CD14-positive monocyte (primary cell): ENCODE measurements around the gene SHB. TPM values are rescaled to one million over a fixed set of nuclear protein-coding genes. Genes with fewer than 3 reads are reported as not detected.

ENCODE experiments used
- DNase-seq, 3 donors: peaks; one replicate each; pipeline ENCODE4 v3.0.0-alpha.2; 2011 to 2022
- H2AFZ ChIP-seq: 2 replicates; pipeline ENCODE4 v1.6.0; 2012; ENCODE audit warnings: mild to moderate bottlenecking, low read depth, low read length, inconsistent platforms; ENCODE audit not compliant: insufficient read depth, poor library complexity, severe bottlenecking
- H3K27ac ChIP-seq, 2 donors: 1 replicate in 1 of 2; 2 replicates in 1 of 2; pipeline ENCODE4 v1.5.1; 2012 to 2013; ENCODE audit warnings: low read length in 2 of 2, control low read depth in 1 of 2, inconsistent platforms in 1 of 2, low read depth in 1 of 2, mild to moderate bottlenecking in 1 of 2
- H3K27me3 ChIP-seq, 2 donors: one replicate each; pipeline versions ENCODE4 v1.6.0 to v1.6.1; 2011 to 2013; ENCODE audit warnings: low read length in 2 of 2; ENCODE audit not compliant: control insufficient read depth in 2 of 2, insufficient read depth in 2 of 2
- H3K36me3 ChIP-seq, 2 donors: replicated peaks in 1 of 2; 1 replicate in 1 of 2; 2 replicates in 1 of 2; pipeline versions ENCODE4 v1.5.1 to v1.6.1; 2012 to 2013; ENCODE audit warnings: low read length in 2 of 2, control low read depth in 1 of 2, inconsistent platforms in 1 of 2, mild to moderate bottlenecking in 1 of 2; ENCODE audit not compliant: insufficient read depth in 2 of 2, control insufficient read depth in 1 of 2
- H3K4me1 ChIP-seq, 2 donors: 1 replicate in 1 of 2; 2 replicates in 1 of 2; pipeline versions ENCODE4 v1.5.1 to v1.6.1; 2012 to 2013; ENCODE audit warnings: low read length in 2 of 2, control low read depth in 1 of 2, inconsistent platforms in 1 of 2, mild to moderate bottlenecking in 1 of 2, moderate library complexity in 1 of 2; ENCODE audit not compliant: insufficient read depth in 2 of 2, control insufficient read depth in 1 of 2
- H3K4me2 ChIP-seq: replicated peaks from 2 replicates; pipeline ENCODE3; 2012; ENCODE audit warnings: low read length, moderate library complexity, mild to moderate bottlenecking; ENCODE audit not compliant: poor library complexity, severe bottlenecking; ENCODE audit errors: extremely low read depth
- H3K4me3 ChIP-seq, 3 experiments: fragments of 200-600 bp in 1 of 3; sonication (generic) in 1 of 3; replicated peaks in 1 of 3; 1 replicate in 2 of 3; 2 replicates in 1 of 3; pipeline ENCODE4 v1.5.1; 2011 to 2013; ENCODE audit warnings: low read length in 3 of 3, mild to moderate bottlenecking in 3 of 3, control low read depth in 2 of 3, low read depth in 2 of 3, inconsistent platforms in 1 of 3, moderate library complexity in 1 of 3
- H3K79me2 ChIP-seq: 2 replicates; pipeline ENCODE4 v1.6.0; 2012; ENCODE audit warnings: mild to moderate bottlenecking, control low read depth, inconsistent platforms, low read length, moderate library complexity; ENCODE audit not compliant: insufficient read depth
- H3K9ac ChIP-seq: 2 replicates; pipeline ENCODE4 v1.6.0; 2017; ENCODE audit warnings: low read length, mild to moderate bottlenecking; ENCODE audit not compliant: insufficient read depth, poor library complexity, severe bottlenecking
- H3K9me3 ChIP-seq, 2 donors: replicated peaks in 1 of 2; 1 replicate in 1 of 2; 2 replicates in 1 of 2; pipeline versions ENCODE4 v1.5.1 to v1.6.1; 2012 to 2013; ENCODE audit warnings: low read length in 2 of 2, control low read depth in 1 of 2; ENCODE audit not compliant: control insufficient read depth in 1 of 2, insufficient read depth in 1 of 2
- H4K20me1 ChIP-seq: 2 replicates; pipeline ENCODE4 v1.6.0; 2012; ENCODE audit warnings: mild to moderate bottlenecking, low read length, control low read depth, moderate library complexity; ENCODE audit not compliant: insufficient read depth
- H3K27ac Mint-ChIP-seq, 7 donors: one replicate each; pipeline ENCODE4 v1.8.0; 2020; ENCODE audit warnings: mild to moderate bottlenecking in 7 of 7, mixed read lengths in 7 of 7, moderate library complexity in 6 of 7, inconsistent platforms in 2 of 7
- H3K27me3 Mint-ChIP-seq, 3 donors: one replicate each; pipeline ENCODE4 v1.8.0; 2021 to 2022; ENCODE audit warnings: low read depth in 3 of 3, mild to moderate bottlenecking in 3 of 3, mixed read lengths in 3 of 3, moderate library complexity in 3 of 3, inconsistent platforms in 1 of 3
- H3K36me3 Mint-ChIP-seq, 2 donors: one replicate each; pipeline ENCODE4 v1.8.0; 2020; ENCODE audit warnings: mixed read lengths in 2 of 2, inconsistent platforms in 1 of 2, mild to moderate bottlenecking in 1 of 2
- H3K4me1 Mint-ChIP-seq: one replicate; pipeline ENCODE4 v1.8.0; 2020; ENCODE audit warnings: mild to moderate bottlenecking, mixed read lengths
- H3K4me3 Mint-ChIP-seq, 2 donors: one replicate each; pipeline ENCODE4 v1.8.0; 2020; ENCODE audit warnings: mild to moderate bottlenecking in 2 of 2, mixed read lengths in 2 of 2, moderate library complexity in 1 of 2
- H3K9me3 Mint-ChIP-seq, 7 donors: one replicate each; pipeline ENCODE4 v1.8.0; 2020 to 2022; ENCODE audit warnings: mixed read lengths in 7 of 7, mild to moderate bottlenecking in 6 of 7, moderate library complexity in 6 of 7, inconsistent platforms in 2 of 7
- CTCF ChIP-seq: fragments of 200-600 bp; IDR thresholded peaks from one replicate; pipeline ENCODE4 v1.8.0; 2022; ENCODE audit warnings: antibody characterized with exemption, mild to moderate bottlenecking
- WGBS: methylation state at CpG from one replicate; pipeline ENCODE4 v1.1.5; 2013; ENCODE audit warnings: missing lambda C conversion rate; ENCODE audit not compliant: insufficient coverage; 5-methylcytosine and 5-hydroxymethylcytosine counted together
- intact Hi-C, 2 donors: fragments of 100-400 bp; cut with micrococcal nuclease; formaldehyde crosslinking; loops; one replicate each; pipeline versions ENCODE4 v1.15.0 to v1.15.1; 2023
- polyA plus RNA-seq, 3 donors: library from polyadenylated mRNA; depleted of rRNA in 1 of 3; unstranded in 2 of 3; stranded (reverse) in 1 of 3; fragments of 300-500 nt in 2 of 3; fragments of >200 nt in 1 of 3; fragmentation: Illumina TruSeq in 2 of 3; gene quantifications; 1 replicate in 2 of 3; 2 replicates in 1 of 3; pipeline ENCODE4 v1.2.3, GENCODE V29; 2012 to 2021

SHB gene
- polyA plus RNA-seq, 3 donors = 0.27 to 1.3 (median 0.31) TPM

- Histone ChIP-seq H3K4me1 (peaks cover 15 to 21% of the 10 kb centered on the region in 2 donors), H2AFZ (no peak overlapping the region), H4K20me1 (no peaks in the 10 kb centered on the region), H3K9me3 (no peaks in the 10 kb centered on the region), H3K79me2 (no peaks in the 10 kb centered on the region), H3K4me2 (no peak overlapping the region), H3K9ac (no peak overlapping the region), H3K27ac (no peak overlapping the region), H3K36me3 (no peaks in the 10 kb centered on the region), H3K27me3 (no peaks in the 10 kb centered on the region), H3K4me3 (no peak overlapping the region)
- no peak overlapping the region for H3K4me3 Mint-ChIP-seq
- WGBS = no CpG with 5 or more reads among the region's 3 CpGs
- peaks cover 24% of the 10 kb centered on the region for H3K4me1 Mint-ChIP-seq
- H3K27me3 Mint-ChIP-seq = peaks cover 0 to 6% (median 5%) of the 10 kb centered on the region in 3 donors
- peaks cover 4 to 6% of the 10 kb centered on the region in 2 donors for H3K36me3 Mint-ChIP-seq
- H3K27ac Mint-ChIP-seq = no peak overlapping the region
- peaks cover 0 to 2% (median 0%) of the 10 kb centered on the region in 7 donors for H3K9me3 Mint-ChIP-seq
- DNase-seq = no peak
- no peak for TF ChIP-seq CTCF
- intact Hi-C loops = loop anchor here in 1 of 2 donors (10.0 kb wide), 2 partner anchors 45 to 105 kb away; partner anchors contain the start of gene SHB
These were observed 49.3 kb downstream of the SHB start for GRCh38 chr9:38019731-38020130.

GRCh38 chr9:38018958-38019602 lies 49.9 kb downstream of the SHB start:
- Histone ChIP-seq H3K9ac (no peak overlapping the region), H3K27ac (no peak overlapping the region), H4K20me1 (no peaks in the 10 kb centered on the region), H3K36me3 (no peaks in the 10 kb centered on the region), H3K27me3 (no peaks in the 10 kb centered on the region), H3K9me3 (no peaks in the 10 kb centered on the region), H3K4me1 (peaks cover 15 to 16% of the 10 kb centered on the region in 2 donors), H3K79me2 (no peaks in the 10 kb centered on the region), H3K4me2 (no peak overlapping the region), H2AFZ (no peak overlapping the region), H3K4me3 (no peak overlapping the region)
- 94% methylated on average over 4 of the region's 6 CpGs for WGBS
- intact Hi-C loops = loop anchor here in 1 of 2 donors (10.0 kb wide), 2 partner anchors 46 to 104 kb away; partner anchors contain the start of gene SHB
- no peak for DNase-seq
- Mint-ChIP-seq H3K27ac (no peak overlapping the region), H3K27me3 (peaks cover 0 to 5% (median 3%) of the 10 kb centered on the region in 3 donors), H3K4me1 (peaks cover 18% of the 10 kb centered on the region), H3K4me3 (no peak overlapping the region), H3K9me3 (peaks cover 0 to 2% (median 0%) of the 10 kb centered on the region in 7 donors), H3K36me3 (peaks cover 6 to 9% of the 10 kb centered on the region in 2 donors)
- TF ChIP-seq CTCF = no peak
